Activated naive CD8-positive, alpha-beta T cell treated with anti-CD3 and anti-CD28 coated beads, Interleukin-2, amount 50 U/mL, for 16 hours (primary cell): ENCODE data around the gene EYA4.

Experiments used
- DNase-seq: peaks from one replicate; pipeline ENCODE4 v3.0.0-alpha.2; 2020; ENCODE audit warnings: low read depth, low spot score

The EYA4 gene

GRCh38 chr6:133571681-133572080 lies 330.5 kb downstream of the EYA4 start:
- no peak for DNase-seq

GRCh38 chr6:133577851-133578250 lies 336.7 kb downstream of the EYA4 start:
- DNase-seq = no peak
